Endothelial cell of umbilical vein (primary cell): ENCODE measurements around the gene C8A. TPM values are rescaled to one million over a fixed set of nuclear protein-coding genes. Genes with fewer than 3 reads are reported as not detected.

Experiments used
- BruUV-seq: library from RNA; stranded (reverse); fragments of 400-500 nt; replicated peaks from 2 replicates; lab custom pipeline; 2021; lab: Mats Ljungman, UMichigan
- CTCF ChIA-PET: fragments of 300-600, 350-600 bp; sonication (Branson Sonifier 250); formaldehyde crosslinking; loops from one replicate; lab custom pipeline; 2021; ENCODE audit warnings: antibody characterized with exemption, inconsistent platforms; lab: Charles Lee
- POLR2A ChIA-PET: fragments of 300-600, 350-600 bp; sonication (Branson Sonifier 250); formaldehyde crosslinking; loops from one replicate; lab custom pipeline; 2021; ENCODE audit warnings: antibody characterized with exemption, inconsistent platforms; lab: Charles Lee
- DNase-seq: peaks from one replicate; pipeline ENCODE4 v3.0.0-alpha.2; 2011; ENCODE audit warnings: low read depth, low spot score
- FAIRE-seq: peaks from 2 replicates; lab custom pipeline; 2011; peaks lifted over from hg19 to GRCh38; lab: Jason Lieb, UNC
- H2AFZ ChIP-seq: 2 replicates; pipeline ENCODE4 v1.6.0; 2012; ENCODE audit warnings: low read depth, low read length, control low read depth, inconsistent platforms
- H3K27ac ChIP-seq: 2 replicates; pipeline ENCODE4 v1.5.1; 2011; ENCODE audit warnings: low read depth, mild to moderate bottlenecking, control low read depth, low read length, moderate library complexity; ENCODE audit not compliant: insufficient read depth
- H3K27me3 ChIP-seq, 2 experiments: 2 replicates each; pipeline versions ENCODE4 v1.6.0 to v1.6.1; 2011; ENCODE audit warnings: low read length in 2 of 2, mixed read lengths in 1 of 2; ENCODE audit not compliant: control insufficient read depth in 2 of 2, insufficient read depth in 2 of 2
- H3K36me3 ChIP-seq, 2 experiments: 2 replicates in 1 of 2; 3 replicates in 1 of 2; pipeline ENCODE4 v1.5.1; 2011; ENCODE audit warnings: low read length in 2 of 2, mild to moderate bottlenecking in 1 of 2, moderate library complexity in 1 of 2; ENCODE audit not compliant: control insufficient read depth in 2 of 2, insufficient read depth in 2 of 2; ENCODE audit errors: extremely low read depth in 1 of 2
- H3K4me1 ChIP-seq: 3 replicates; pipeline ENCODE4 v1.5.1; 2011; ENCODE audit warnings: mild to moderate bottlenecking, low read length; ENCODE audit not compliant: control insufficient read depth, insufficient read depth; ENCODE audit errors: extremely low read depth
- H3K4me2 ChIP-seq: 2 replicates; pipeline ENCODE4 v1.6.1; 2011; ENCODE audit warnings: low read length, control low read depth, mixed read lengths; ENCODE audit not compliant: insufficient read depth
- H3K4me3 ChIP-seq, 3 experiments: fragments of 200-600 bp in 1 of 3; sonication (generic), shearing (Covaris generic) in 1 of 3; replicated peaks in 1 of 3; 2 replicates each; pipeline ENCODE4 v1.5.1; 2011 to 2016; ENCODE audit warnings: control low read depth in 3 of 3, low read length in 3 of 3, mild to moderate bottlenecking in 2 of 3, inconsistent platforms in 1 of 3, low read depth in 1 of 3, moderate library complexity in 1 of 3; ENCODE audit not compliant: insufficient read depth in 1 of 3
- H3K79me2 ChIP-seq: 2 replicates; pipeline ENCODE4 v1.6.0; 2012; ENCODE audit warnings: low read length, inconsistent platforms; ENCODE audit not compliant: control insufficient read depth, insufficient read depth
- H3K9ac ChIP-seq: replicated peaks from 2 replicates; pipeline ENCODE3; 2011; ENCODE audit warnings: low read length, control low read depth; ENCODE audit not compliant: insufficient read depth; ENCODE audit errors: extremely low read depth
- H3K9me1 ChIP-seq: replicated peaks from 3 replicates; pipeline ENCODE4 v1.6.0; 2011; ENCODE audit warnings: mild to moderate bottlenecking, low read length; ENCODE audit not compliant: control insufficient read depth, insufficient read depth; ENCODE audit errors: extremely low read depth
- H3K9me3 ChIP-seq: replicated peaks from 2 replicates; pipeline ENCODE4 v1.5.1; 2012; ENCODE audit warnings: low read length, inconsistent platforms; ENCODE audit not compliant: control insufficient read depth, insufficient read depth
- H4K20me1 ChIP-seq: replicated peaks from 2 replicates; pipeline ENCODE3; 2011; ENCODE audit warnings: mild to moderate bottlenecking, low read length; ENCODE audit not compliant: control insufficient read depth, insufficient read depth; ENCODE audit errors: extremely low read depth
- EZH2 ChIP-seq: IDR thresholded peaks from 2 replicates; pipeline ENCODE4 v1.6.1; 2012; ENCODE audit warnings: borderline replicate concordance, low read depth, mild to moderate bottlenecking, moderate library complexity, low read length, inconsistent platforms; ENCODE audit not compliant: severe bottlenecking
- FOS ChIP-seq: IDR thresholded peaks from 2 replicates; pipeline ENCODE4 v1.6.1; 2011; ENCODE audit warnings: mild to moderate bottlenecking, low read length, moderate library complexity, borderline replicate concordance; ENCODE audit not compliant: insufficient read depth
- GATA2 ChIP-seq: IDR thresholded peaks from 2 replicates; pipeline ENCODE4 v1.7.0; 2011; ENCODE audit warnings: low read depth, mild to moderate bottlenecking, moderate library complexity, mixed read lengths, low read length; ENCODE audit not compliant: insufficient read length, insufficient read depth
- JUN ChIP-seq: IDR thresholded peaks from 2 replicates; pipeline ENCODE4 v1.6.1; 2011; ENCODE audit warnings: borderline replicate concordance, low read depth; ENCODE audit not compliant: insufficient read length, insufficient read depth
- MYC ChIP-seq: IDR thresholded peaks from one replicate; pipeline ENCODE4 v1.6.1; 2011; ENCODE audit warnings: mild to moderate bottlenecking, low read depth, low read length
- POLR2A ChIP-seq: IDR thresholded peaks from 2 replicates; pipeline ENCODE4 v1.6.1; 2012; ENCODE audit warnings: low read depth, mild to moderate bottlenecking, control low read depth, low read length
- POLR2AphosphoS5 ChIP-seq: IDR thresholded peaks from 2 replicates; pipeline ENCODE4 v1.6.1; 2012; ENCODE audit warnings: low read depth, mild to moderate bottlenecking, control low read depth, low read length, moderate library complexity; ENCODE audit not compliant: insufficient read depth
- dilution Hi-C: fragments of 300-500 bp; cut with MboI; formaldehyde crosslinking; loops from one replicate; pipeline ENCODE4 v1.15.0; 2019; ENCODE audit warnings: low sequenced_read_pairs; ENCODE audit not compliant: extremely low pct_ligation_motif_present
- intact Hi-C: fragments of 100-400 bp; cut with micrococcal nuclease; formaldehyde crosslinking; loops from one replicate; pipeline ENCODE4 v1.10.0; 2022
- polyA plus RNA-seq, 4 experiments: library from polyadenylated mRNA; depleted of rRNA in 3 of 4; stranded (reverse) in 3 of 4; unstranded in 1 of 4; fragments of >200 nt; gene quantifications; 2 replicates each; pipeline versions ENCODE4 v1.2.1 to v1.2.3, GENCODE V29; 2011 to 2012; ENCODE audit warnings: missing spikeins in 1 of 4
- total RNA-seq: library from RNA; stranded (reverse); gene quantifications from 2 replicates; pipeline ENCODE4 v1.2.3, GENCODE V29; 2021
- TF ChIP-seq, protein P1 (sequence below), 2 donors: IDR thresholded peaks; 1 replicate in 1 of 2; 2 replicates in 1 of 2; pipeline ENCODE4 v1.5.1; 2011; ENCODE audit warnings: low read length in 2 of 2, mild to moderate bottlenecking in 2 of 2, moderate library complexity in 2 of 2, control low read depth in 1 of 2, inconsistent platforms in 1 of 2, low read depth in 1 of 2; ENCODE audit not compliant: insufficient read depth in 1 of 2; ENCODE audit errors: extremely low read depth in 1 of 2
- TF ChIP-seq, protein P2 (sequence below): IDR thresholded peaks from 2 replicates; pipeline ENCODE4 v1.6.1; 2011; ENCODE audit not compliant: insufficient read depth, insufficient read length

C8A gene
- total and polyA plus RNA-seq, 2 donors (not counting 3 experiments of a cell fraction or from before 2014, with no cell fraction given), result not detected

DNA sequence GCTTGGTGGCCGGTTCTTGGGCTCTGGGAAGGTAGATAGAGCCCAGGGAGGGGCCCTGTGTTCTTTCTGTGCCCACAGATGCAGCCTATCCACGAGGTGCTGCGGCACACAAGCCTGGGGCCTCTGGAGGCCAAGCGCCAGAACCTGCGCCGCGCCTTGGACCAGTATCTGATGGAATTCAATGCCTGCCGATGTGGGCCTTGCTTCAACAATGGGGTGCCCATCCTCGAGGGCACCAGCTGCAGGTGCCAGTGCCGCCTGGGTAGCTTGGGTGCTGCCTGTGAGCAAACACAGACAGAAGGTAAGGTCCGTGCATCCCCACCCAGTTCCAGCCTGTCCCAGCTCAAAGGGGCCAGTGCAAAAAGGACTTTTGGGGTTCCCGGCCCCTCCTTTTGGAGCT, 57.7 kb downstream of the C8A start:
- no peak for DNase-seq
- Histone ChIP-seq H3K4me2 (no peak overlapping the region), H3K27me3 (no peaks in the 10 kb centered on the region), H3K9me1 (no peaks in the 10 kb centered on the region), H3K9me3 (no peaks in the 10 kb centered on the region), H3K9ac (no peak overlapping the region), H4K20me1 (no peaks in the 10 kb centered on the region), H2AFZ (no peak overlapping the region), H3K4me3 (no peak overlapping the region), H3K4me1 (no peaks in the 10 kb centered on the region), H3K36me3 (no peaks in the 10 kb centered on the region), H3K79me2 (no peaks in the 10 kb centered on the region), H3K27ac (no peak overlapping the region)
- intact Hi-C loops (no loop called here), dilution Hi-C loops (no loop called here)
- POLR2A ChIA-PET, result no interaction called here
- FAIRE-seq, result no peak
- no TSS peak for BruUV-seq
- CTCF ChIA-PET, result no interaction called here
- TF ChIP-seq GATA2, result no peak
- TF ChIP-seq, protein P1, sequence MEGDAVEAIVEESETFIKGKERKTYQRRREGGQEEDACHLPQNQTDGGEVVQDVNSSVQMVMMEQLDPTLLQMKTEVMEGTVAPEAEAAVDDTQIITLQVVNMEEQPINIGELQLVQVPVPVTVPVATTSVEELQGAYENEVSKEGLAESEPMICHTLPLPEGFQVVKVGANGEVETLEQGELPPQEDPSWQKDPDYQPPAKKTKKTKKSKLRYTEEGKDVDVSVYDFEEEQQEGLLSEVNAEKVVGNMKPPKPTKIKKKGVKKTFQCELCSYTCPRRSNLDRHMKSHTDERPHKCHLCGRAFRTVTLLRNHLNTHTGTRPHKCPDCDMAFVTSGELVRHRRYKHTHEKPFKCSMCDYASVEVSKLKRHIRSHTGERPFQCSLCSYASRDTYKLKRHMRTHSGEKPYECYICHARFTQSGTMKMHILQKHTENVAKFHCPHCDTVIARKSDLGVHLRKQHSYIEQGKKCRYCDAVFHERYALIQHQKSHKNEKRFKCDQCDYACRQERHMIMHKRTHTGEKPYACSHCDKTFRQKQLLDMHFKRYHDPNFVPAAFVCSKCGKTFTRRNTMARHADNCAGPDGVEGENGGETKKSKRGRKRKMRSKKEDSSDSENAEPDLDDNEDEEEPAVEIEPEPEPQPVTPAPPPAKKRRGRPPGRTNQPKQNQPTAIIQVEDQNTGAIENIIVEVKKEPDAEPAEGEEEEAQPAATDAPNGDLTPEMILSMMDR (IDR thresholded peaks at IDR 0.05; ENCODE audit: extremely low read depth in 1 of 2, insufficient read depth in 1 of 2, low read depth in 1 of 2, low read length in 2 of 2), result no peak
- TF ChIP-seq JUN, result no peak
- TF ChIP-seq FOS, result no peak
- TF ChIP-seq MYC, result no peak
- TF ChIP-seq, protein P2, sequence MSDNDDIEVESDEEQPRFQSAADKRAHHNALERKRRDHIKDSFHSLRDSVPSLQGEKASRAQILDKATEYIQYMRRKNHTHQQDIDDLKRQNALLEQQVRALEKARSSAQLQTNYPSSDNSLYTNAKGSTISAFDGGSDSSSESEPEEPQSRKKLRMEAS, result no peak
- TF ChIP-seq EZH2, result no peak
- TF ChIP-seq POLR2A, result no peak
- TF ChIP-seq POLR2AphosphoS5, result no peak
